K562 treated with DMSO at 1 percent for 4 hours (cell line): ENCODE measurements around the gene NLRP10. TPM values are rescaled to one million over a fixed set of nuclear protein-coding genes. Genes with fewer than 3 reads are reported as not detected.

Experiments
- total RNA-seq: library from RNA; unstranded; fragments of 300-600 nt; gene quantifications from 2 replicates; pipeline ENCODE4 v1.2.3, GENCODE V29; 2022; ENCODE audit not compliant: insufficient read depth

The NLRP10 gene
- not detected in 2 replicates for total RNA-seq

GRCh38 chr11:7965386-7965785 is at the start of gene NLRP10:
Gene NLRP10 (minus strand): TSS chr11:7965447. CDS start chr11:7963495, 1,952 bp downstream.

GRCh38 chr11:7986768-7987559 is 21.7 kb upstream of the NLRP10 start, which contains the start of gene EIF3F:
Gene EIF3F (plus strand): TSS chr11:7987337. CDS start chr11:7987353, 16 bp downstream.

GRCh38 chr11:7941608-7942007 is 23.6 kb downstream of the NLRP10 start, which contains the start of gene OR10A3:
Gene OR10A3 (minus strand): TSS chr11:7941708. CDS start chr11:7939520, 2,188 bp downstream.

GRCh38 chr11:7931168-7931567 is 34.1 kb downstream of the NLRP10 start, which contains the start of gene OR10A6:
Gene OR10A6 (minus strand): TSS chr11:7931268. CDS start chr11:7928662, 2,606 bp downstream.

Other genes with a start within 250 kb of the NLRP10 start
- gene OR5P2, start 168.5 kb downstream of the NLRP10 start, total RNA-seq, result not detected in 2 replicates
- not detected in 2 replicates for gene OR5P3, start 134.6 kb downstream of the NLRP10 start, total RNA-seq
- gene OR10A6, start 34.2 kb downstream of the NLRP10 start, total RNA-seq, result not detected in 2 replicates
- not detected in 2 replicates for gene OR10A3, start 23.7 kb downstream of the NLRP10 start, total RNA-seq
- gene EIF3F, start 21.9 kb upstream of the NLRP10 start, total RNA-seq, result 717 and 791 TPM in 2 replicates
- gene TUB, start 115.8 kb upstream of the NLRP10 start, total RNA-seq, result not detected in 2 replicates
- gene RIC3, start 203.6 kb upstream of the NLRP10 start, total RNA-seq, result not detected in 2 replicates